ENCODE measurements around the gene PTPN9. TPM values are rescaled to one million over a fixed set of nuclear protein-coding genes. Genes with fewer than 3 reads are reported as not detected.
"Not testable (repeated sequence)": the region's sequence is repeated elsewhere in the genome, so short reads cannot be mapped to it uniquely, and the experiment has no call there.

The PTPN9 gene
- total RNA-seq, result 16.8 and 19.3 TPM in 2 replicates

DNA sequence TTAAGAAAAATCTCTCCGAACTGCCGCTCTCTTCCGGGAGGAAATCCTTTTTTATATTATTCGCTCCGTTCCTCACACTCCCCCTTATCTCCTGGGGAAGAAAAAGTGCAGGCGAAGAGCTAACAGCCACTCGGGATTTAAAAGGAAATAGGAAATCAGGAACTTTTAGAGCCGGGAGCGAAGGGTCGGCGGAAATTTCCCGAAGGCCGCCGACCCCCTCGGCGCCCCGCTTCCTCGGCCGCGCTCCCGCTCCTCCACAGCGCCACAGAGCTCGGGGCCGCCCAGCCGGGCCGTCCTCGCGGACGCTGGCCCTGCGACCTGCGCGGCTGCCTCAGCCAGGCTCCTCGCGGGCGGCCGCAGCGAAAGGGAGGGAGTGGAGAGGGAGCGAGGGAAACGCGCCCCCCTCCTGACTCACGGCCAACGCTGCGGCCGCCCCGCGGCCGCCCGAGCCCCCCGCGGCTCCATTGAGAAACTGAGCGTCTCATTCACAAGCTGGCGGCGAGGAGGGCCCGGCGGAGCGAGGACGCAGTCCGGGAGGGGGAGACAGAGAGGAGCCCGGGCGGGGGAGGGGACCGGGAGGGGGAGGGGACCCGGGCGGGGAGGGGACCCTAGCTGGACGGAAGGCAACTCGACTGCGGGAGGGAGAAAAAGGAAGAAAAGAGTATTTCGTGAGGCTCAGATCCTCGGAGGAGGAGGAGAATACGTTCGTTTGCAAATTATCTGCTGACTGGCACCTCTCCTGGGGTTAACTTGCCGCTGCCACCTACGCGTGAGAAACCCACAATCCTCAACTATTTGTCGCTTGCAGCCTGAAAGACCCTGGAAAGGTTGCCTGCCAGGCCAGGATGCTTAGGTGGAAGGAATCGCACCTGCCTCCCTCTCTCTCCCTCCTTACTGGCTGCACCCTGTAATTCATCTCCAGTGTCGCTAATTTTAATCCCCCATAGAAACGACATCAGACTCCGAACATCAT, at the start of gene PTPN9:
TSS of gene PTPN9 (minus strand) at position 368 of the 973 bp plus-strand sequence. CDS start 539 bp downstream, outside the sequence.
- DNase-seq (ENCODE audit: low read depth in 2 of 2), result peak; percentile 28 to 80

DNA sequence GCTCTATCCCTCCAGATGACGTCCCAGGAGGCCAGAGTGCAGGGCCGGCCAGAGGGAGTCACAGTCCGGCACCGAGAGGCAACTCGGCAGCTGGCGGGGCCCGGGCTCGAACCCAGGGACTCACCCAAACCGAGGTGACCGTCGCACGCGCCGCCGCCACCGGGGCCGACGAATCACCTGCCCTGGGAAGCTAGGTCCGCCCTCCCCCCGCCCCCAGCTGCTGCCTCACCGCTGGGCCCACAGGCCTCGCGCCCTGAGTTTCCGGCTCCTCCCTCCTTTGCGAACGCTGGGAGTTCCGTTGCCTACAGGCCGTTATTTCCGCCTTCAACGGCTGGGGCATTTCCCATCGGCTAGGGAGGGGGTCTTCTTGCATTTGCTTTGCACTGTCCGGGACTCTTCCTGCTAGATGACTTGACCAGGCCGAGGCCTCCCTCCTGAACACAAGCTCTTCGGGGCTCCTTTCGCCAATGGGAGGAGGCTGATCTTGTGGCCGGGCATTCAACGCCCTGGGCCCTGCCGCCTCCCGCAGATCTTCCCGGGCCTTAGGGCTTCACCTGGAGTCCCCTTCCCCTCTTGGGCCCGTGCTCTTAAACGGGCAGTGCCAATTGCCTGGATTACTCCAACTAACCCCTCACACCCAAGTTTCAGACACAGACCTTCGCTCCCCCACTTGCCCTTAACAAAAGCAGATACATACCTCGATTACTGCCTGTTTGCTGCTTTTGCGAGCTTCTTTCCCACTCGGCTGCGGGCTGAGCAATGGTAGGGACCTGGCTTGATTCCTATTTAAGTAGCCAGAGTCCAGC, 46.6 kb upstream of the PTPN9 start, which contains the start of gene SNUPN:
TSS of gene SNUPN (minus strand) at position 184 of the 806 bp plus-strand sequence. CDS start 4,674 bp downstream, outside the sequence.
- peak; percentile 88 to 93 for DNase-seq (ENCODE audit: low read depth in 2 of 2)

DNA sequence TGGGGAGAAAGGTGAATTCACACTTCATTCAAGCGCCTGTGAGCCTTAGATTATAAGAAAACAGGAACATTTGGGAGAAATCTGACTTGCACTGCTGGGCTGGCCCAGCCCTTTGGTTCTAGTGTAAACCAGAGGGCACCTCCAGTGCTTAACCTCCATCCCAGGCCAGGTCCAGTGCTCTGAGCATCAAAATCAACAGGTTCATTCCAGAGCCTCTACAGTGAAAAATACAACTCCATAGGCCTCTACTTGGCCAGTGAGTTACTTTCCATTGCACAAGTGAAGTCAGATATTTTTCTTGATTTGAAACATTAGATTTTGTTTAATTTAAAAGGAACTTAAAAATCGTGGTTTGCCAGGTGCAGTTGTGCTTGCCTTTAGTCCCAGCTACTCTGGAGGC, 43.4 kb upstream of the PTPN9 start:
- DNase-seq (ENCODE audit: low read depth in 2 of 2), result no peak

DNA sequence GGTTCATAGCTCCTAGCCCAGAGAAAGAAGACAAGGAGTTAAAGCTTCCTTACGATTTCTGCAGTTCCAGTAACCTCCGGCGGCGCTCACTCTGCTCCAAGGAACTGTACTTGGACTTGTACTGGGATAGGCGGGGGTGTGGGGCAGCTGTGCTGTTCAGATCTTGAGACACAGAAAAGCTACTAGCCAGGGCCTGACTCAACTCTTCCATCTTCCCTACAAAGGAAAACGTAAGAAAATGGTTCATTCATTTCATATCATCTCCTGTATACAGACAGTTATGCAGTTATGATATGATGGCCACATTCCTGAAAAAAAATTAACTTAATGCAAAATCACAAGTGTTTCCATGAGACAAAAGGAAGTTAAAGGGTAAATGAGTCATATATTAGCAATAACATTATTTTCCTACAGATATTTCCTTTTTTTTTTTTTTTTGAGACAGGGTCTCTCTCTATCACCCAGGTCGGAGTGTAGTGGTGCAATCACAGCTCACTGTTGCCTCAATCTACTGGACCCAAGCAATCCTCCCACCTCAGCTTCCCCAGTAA, 41.8 kb upstream of the PTPN9 start:
- peak; percentile 33 to 86 for DNase-seq (ENCODE audit: low read depth in 2 of 2)

GRCh38 chr15:75620058-75620820, 41.1 kb upstream of the PTPN9 start:
- no peak for DNase-seq (ENCODE audit: low read depth in 2 of 2)

GRCh38 chr15:75616766-75617165, 37.7 kb upstream of the PTPN9 start:
- no peak for DNase-seq (ENCODE audit: low read depth in 2 of 2)

- no peak for DNase-seq (ENCODE audit: low read depth in 2 of 2)
These were observed 27.9 kb upstream of the PTPN9 start for GRCh38 chr15:75606711-75607699.

DNA sequence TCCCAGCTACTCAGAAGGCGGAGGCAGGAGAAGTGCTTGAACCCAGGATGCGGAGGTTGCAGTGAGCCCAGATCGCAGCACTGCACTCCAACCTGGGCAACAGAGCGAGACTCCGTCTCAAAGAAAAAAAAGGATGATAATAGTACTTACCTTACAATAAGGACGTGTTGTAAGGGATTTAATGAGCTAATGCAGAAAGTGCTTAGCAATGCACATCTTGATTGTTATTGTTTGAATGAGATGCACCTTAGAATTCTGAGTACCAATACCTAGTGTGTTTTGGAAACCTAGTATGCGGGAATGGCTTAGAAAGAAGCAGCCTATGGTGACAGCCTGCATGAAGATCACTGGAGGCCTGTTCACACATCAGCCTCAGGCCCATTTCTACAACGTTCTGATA, 26.9 kb upstream of the PTPN9 start:
- DNase-seq (ENCODE audit: low read depth in 2 of 2), result no peak

- no peak for DNase-seq (ENCODE audit: low read depth in 2 of 2)
These were observed 20.3 kb upstream of the PTPN9 start for GRCh38 chr15:75599401-75599800.

DNA sequence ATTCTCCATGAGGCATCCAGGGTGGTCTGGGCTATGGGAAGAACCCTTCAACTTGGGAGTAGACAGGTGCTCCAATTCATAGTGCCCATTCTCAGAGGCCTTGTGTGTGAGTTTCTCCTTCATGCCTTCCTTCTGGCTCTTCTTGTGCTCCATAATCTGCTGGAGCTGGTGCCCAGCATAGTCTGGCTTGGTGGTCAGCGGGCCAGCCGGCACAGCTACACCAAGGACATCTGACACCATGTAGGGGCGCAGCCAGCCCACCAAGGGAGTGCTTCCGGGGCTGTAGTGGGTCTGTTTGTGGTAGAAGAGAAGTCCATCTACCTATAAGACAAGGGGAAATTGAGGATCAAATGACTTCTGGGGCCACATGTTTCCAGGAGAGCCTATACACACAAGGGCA, 19.2 kb upstream of the PTPN9 start:
- no peak for DNase-seq (ENCODE audit: low read depth in 2 of 2)

DNA sequence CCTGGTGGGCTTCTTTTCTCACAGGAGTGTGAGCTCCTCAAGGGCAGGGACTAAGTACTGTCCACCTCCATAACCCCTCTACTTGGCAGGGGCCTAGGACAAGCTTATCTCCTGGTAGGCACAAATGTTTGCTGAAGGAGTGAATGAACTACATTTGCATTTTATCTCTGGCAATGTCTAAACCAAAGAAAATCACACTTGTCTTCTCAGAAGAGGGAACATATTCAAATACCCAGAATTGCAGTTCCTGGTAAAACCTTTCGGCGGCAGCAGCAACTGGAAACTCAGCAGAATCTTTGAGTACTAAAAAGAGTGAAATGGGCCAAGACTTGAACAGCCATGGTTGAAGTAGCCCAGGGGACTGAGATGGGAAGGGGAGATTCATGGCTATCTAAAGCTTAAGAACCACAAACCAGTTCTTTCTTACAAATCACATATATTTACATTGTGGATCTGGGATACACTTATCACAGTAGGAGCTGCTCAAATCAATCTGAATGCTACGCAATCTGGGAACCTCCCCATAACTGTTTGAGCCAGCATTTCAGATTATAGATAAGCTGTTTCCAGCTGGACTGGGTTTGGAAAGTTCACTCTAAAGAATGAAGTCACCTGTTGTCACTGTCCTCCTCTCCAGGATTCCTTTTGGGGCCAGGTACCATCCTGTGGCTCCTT, 18.7 kb upstream of the PTPN9 start:
- DNase-seq (ENCODE audit: low read depth in 2 of 2), result peak in 1 of 2 donors; percentile 33

DNA sequence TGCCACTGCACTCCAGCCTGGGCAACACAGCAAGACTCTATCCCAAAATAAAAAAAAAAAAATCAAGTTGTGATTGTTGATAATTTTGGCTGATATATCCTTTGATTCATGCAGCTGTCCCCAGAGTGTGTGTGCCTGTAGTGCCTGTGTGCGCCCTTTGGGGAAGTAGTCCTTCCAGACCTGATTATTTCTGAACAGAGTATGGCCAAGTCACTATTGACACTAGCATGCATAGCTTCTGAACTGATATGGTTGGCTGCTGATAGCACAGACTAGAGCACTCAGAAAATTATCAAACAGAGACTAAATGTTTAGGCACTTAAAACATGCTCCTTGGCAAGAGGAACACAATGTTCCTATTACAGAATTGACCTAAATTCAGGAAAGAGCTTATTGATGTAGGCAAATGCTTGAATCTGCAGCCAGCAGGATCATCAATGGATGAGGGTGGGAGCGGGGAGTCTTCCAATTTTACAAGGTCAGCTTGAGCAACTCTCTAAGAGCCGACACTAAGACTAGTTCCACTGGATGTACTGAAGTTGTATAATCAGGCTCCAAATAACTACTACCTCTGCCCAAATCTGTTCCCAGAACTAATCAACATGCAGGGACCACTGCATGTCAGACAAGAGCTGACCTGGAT, 17.7 kb upstream of the PTPN9 start:
- DNase-seq (ENCODE audit: low read depth in 2 of 2), result no peak

- no peak for DNase-seq (ENCODE audit: low read depth in 2 of 2)
These were observed 15.2 kb upstream of the PTPN9 start for GRCh38 chr15:75594276-75594675.

DNA sequence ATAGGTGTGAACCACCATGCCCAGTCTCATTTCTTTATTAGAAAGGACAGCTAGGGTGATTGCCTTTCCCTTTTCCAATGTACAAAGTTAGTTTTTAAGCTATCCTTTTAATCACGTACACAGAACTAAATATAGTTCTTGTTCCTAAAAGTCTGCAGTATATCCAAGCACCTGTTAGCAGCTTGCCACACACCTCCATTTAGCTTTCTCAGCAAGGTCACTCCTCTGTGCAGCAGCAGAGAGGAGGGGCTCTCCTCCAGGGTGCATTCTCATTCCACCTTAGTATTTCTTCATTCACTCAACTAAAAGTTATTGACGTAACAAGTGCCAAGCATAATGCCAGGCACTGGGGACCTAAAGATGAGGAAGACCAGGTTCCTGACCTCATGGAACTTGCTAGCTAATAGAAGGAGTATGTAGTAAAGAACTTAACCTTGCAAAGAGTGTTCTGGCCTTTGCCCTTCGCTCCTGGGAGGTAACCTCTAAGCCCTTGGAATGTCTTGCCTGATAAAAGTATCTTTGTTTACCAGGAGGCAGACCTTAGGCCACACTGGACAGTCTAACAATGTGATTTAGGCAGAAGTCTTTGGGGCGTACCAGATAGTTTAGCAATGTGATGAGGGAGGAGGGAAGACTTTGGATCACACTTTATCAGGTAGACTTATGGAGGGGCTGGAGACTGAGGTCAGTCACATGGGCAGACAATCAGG, 12.7 kb upstream of the PTPN9 start:
- DNase-seq (ENCODE audit: low read depth in 2 of 2), result no peak

DNA sequence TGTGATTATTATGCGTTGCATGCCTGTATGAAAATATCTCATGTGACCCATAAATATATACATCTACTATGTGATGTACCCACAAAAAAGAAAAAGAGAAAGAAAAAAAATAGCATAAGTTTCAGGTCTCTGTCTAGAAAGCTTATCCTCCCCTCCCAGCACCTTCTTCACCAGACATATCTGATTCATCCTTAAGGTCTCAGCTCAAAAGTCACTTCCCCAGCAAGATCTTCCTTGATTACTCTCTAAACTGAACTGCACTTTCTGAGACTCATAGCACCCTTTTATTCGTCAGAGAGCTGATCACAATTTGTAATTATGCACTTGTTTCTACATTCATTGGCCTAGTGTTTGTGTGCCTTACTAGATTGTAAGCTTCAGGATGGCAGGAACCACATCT, 11.1 kb upstream of the PTPN9 start:
- no peak for DNase-seq (ENCODE audit: low read depth in 2 of 2)

DNA sequence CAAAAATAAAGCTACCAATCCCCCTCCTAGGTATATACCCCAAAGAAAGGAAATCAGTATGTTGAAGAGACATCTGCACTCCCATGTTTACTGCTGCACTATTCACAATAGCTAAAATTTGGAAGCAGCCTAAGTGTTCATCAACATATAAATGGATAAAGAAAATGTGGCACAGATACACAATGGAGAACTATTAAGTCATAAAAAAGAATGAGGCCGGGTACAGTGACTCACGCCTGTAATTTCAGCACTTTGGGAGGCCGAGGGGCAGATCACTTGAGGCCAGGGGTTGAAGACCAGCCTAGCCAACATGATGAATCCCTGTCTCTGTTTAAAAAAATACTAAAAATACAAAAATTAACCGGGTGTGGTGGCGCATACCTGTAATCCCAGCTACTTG, 10.0 kb upstream of the PTPN9 start:
- DNase-seq (ENCODE audit: low read depth in 2 of 2), result no peak

GRCh38 chr15:75586422-75586821, 7.3 kb upstream of the PTPN9 start:
- DNase-seq (ENCODE audit: low read depth in 2 of 2), result not testable (repeated sequence)

- peak in 1 of 2 donors; percentile 23 for DNase-seq (ENCODE audit: low read depth in 2 of 2)
These were observed 5.0 kb upstream of the PTPN9 start for GRCh38 chr15:75584121-75584520.

Data from dermis microvascular lymphatic vessel endothelial cell (primary cell).